ENCODE data around the gene KCNG2. TPM values are rescaled to one million over a fixed set of nuclear protein-coding genes. Genes with fewer than 3 reads are reported as not detected.

The KCNG2 gene
- total RNA-seq, 2 experiments from 2014 or later: not detected

- DNase-seq (peak; percentile 15), ATAC-seq (ENCODE audit: low read depth) (no peak)
- Mint-ChIP-seq H3K9me3 (peaks cover 4% of the 10 kb centered on the region), H3K4me1 (no peaks in the 10 kb centered on the region), H3K4me3 (no peak overlapping the region), H3K27me3 (no peaks in the 10 kb centered on the region), H3K27ac (no peak overlapping the region), H3K36me3 (no peaks in the 10 kb centered on the region)
- POLR2A ChIA-PET: no interaction called here
Observed at GRCh38 chr18:79772108-79772864, 25.5 kb upstream of the KCNG2 start.

- POLR2A ChIA-PET: no interaction called here
- ATAC-seq (ENCODE audit: low read depth) (no peak), DNase-seq (no peak)
- no peak overlapping the region for H3K4me3 Mint-ChIP-seq
- no peaks in the 10 kb centered on the region for H3K36me3 Mint-ChIP-seq
- no peaks in the 10 kb centered on the region for H3K9me3 Mint-ChIP-seq
- H3K27me3 Mint-ChIP-seq: no peaks in the 10 kb centered on the region
- H3K27ac Mint-ChIP-seq: no peak overlapping the region
- no peaks in the 10 kb centered on the region for H3K4me1 Mint-ChIP-seq
Observed at GRCh38 chr18:79772865-79773696, 24.7 kb upstream of the KCNG2 start.

- POLR2A ChIA-PET: no interaction called here
- Mint-ChIP-seq H3K27ac (no peak overlapping the region), H3K9me3 (no peaks in the 10 kb centered on the region), H3K27me3 (no peaks in the 10 kb centered on the region), H3K4me1 (no peaks in the 10 kb centered on the region), H3K36me3 (no peaks in the 10 kb centered on the region), H3K4me3 (no peak overlapping the region)
- DNase-seq (no peak), ATAC-seq (ENCODE audit: low read depth) (no peak)
Observed at GRCh38 chr18:79774111-79774510, 23.6 kb upstream of the KCNG2 start.

- ATAC-seq (ENCODE audit: low read depth): no peak
- Mint-ChIP-seq H3K4me1 (no peaks in the 10 kb centered on the region), H3K36me3 (no peaks in the 10 kb centered on the region), H3K27ac (no peak overlapping the region), H3K27me3 (no peaks in the 10 kb centered on the region), H3K9me3 (no peaks in the 10 kb centered on the region), H3K4me3 (no peak overlapping the region)
- DNase-seq: no peak
- POLR2A ChIA-PET: no interaction called here
Observed at GRCh38 chr18:79775441-79776221, 22.1 kb upstream of the KCNG2 start.

GRCh38 chr18:79776674-79777073, 21.1 kb upstream of the KCNG2 start:
- no peak overlapping the region for H3K4me3 Mint-ChIP-seq
- H3K36me3 Mint-ChIP-seq: no peaks in the 10 kb centered on the region
- H3K27me3 Mint-ChIP-seq: no peaks in the 10 kb centered on the region
- ATAC-seq (ENCODE audit: low read depth) (no peak), DNase-seq (no peak)
- POLR2A ChIA-PET: no interaction called here
- no peak overlapping the region for H3K27ac Mint-ChIP-seq
- no peaks in the 10 kb centered on the region for H3K9me3 Mint-ChIP-seq
- no peaks in the 10 kb centered on the region for H3K4me1 Mint-ChIP-seq

- peak; percentile 12 for DNase-seq
Observed at GRCh38 chr18:79778291-79778791, 19.4 kb upstream of the KCNG2 start.

GRCh38 chr18:79779021-79779699, 18.6 kb upstream of the KCNG2 start:
- POLR2A ChIA-PET: no interaction called here
- DNase-seq (peak; percentile 6), ATAC-seq (ENCODE audit: low read depth) (no peak)
- Mint-ChIP-seq H3K36me3 (no peaks in the 10 kb centered on the region), H3K4me3 (no peak overlapping the region), H3K9me3 (no peaks in the 10 kb centered on the region), H3K4me1 (no peaks in the 10 kb centered on the region), H3K27me3 (no peaks in the 10 kb centered on the region), H3K27ac (no peak overlapping the region)

More at GRCh38 chr18:79778291-79778791, 19.4 kb upstream of the KCNG2 start:
- Mint-ChIP-seq H3K27me3 (no peaks in the 10 kb centered on the region), H3K9me3 (no peaks in the 10 kb centered on the region), H3K4me1 (no peaks in the 10 kb centered on the region), H3K36me3 (no peaks in the 10 kb centered on the region), H3K4me3 (no peak overlapping the region), H3K27ac (no peak overlapping the region)
- ATAC-seq (ENCODE audit: low read depth): no peak
- POLR2A ChIA-PET: no interaction called here

- Mint-ChIP-seq H3K4me3 (no peak overlapping the region), H3K9me3 (no peaks in the 10 kb centered on the region), H3K27me3 (no peaks in the 10 kb centered on the region), H3K27ac (no peak overlapping the region), H3K36me3 (no peaks in the 10 kb centered on the region), H3K4me1 (no peaks in the 10 kb centered on the region)
- ATAC-seq (ENCODE audit: low read depth): no peak
- POLR2A ChIA-PET: no interaction called here
- peak; percentile 14 for DNase-seq
Observed at GRCh38 chr18:79779700-79780190, 18.0 kb upstream of the KCNG2 start.

- H3K36me3 Mint-ChIP-seq: no peaks in the 10 kb centered on the region
- H3K4me3 Mint-ChIP-seq: no peak overlapping the region
- H3K27ac Mint-ChIP-seq: no peak overlapping the region
- H3K4me1 Mint-ChIP-seq: no peaks in the 10 kb centered on the region
- POLR2A ChIA-PET: no interaction called here
- no peak for DNase-seq
- no peak for ATAC-seq (ENCODE audit: low read depth)
- H3K27me3 Mint-ChIP-seq: no peaks in the 10 kb centered on the region
- no peaks in the 10 kb centered on the region for H3K9me3 Mint-ChIP-seq
Observed at GRCh38 chr18:79780547-79780946, 17.2 kb upstream of the KCNG2 start.

- H3K27me3 Mint-ChIP-seq: peaks cover 6% of the 10 kb centered on the region
- POLR2A ChIA-PET: no interaction called here
- H3K4me3 Mint-ChIP-seq: no peak overlapping the region
- no peak for DNase-seq
- no peaks in the 10 kb centered on the region for H3K36me3 Mint-ChIP-seq
- no peak for ATAC-seq (ENCODE audit: low read depth)
- H3K27ac Mint-ChIP-seq: no peak overlapping the region
- no peaks in the 10 kb centered on the region for H3K4me1 Mint-ChIP-seq
- H3K9me3 Mint-ChIP-seq: no peaks in the 10 kb centered on the region
Observed at GRCh38 chr18:79781331-79781941, 16.3 kb upstream of the KCNG2 start.

- H3K4me3 Mint-ChIP-seq: no peak overlapping the region
- peaks cover 18% of the 10 kb centered on the region for H3K27me3 Mint-ChIP-seq
- no peaks in the 10 kb centered on the region for H3K36me3 Mint-ChIP-seq
- no peak overlapping the region for H3K27ac Mint-ChIP-seq
- H3K9me3 Mint-ChIP-seq: no peaks in the 10 kb centered on the region
- POLR2A ChIA-PET: no interaction called here
- ATAC-seq (ENCODE audit: low read depth): no peak
- peak; percentile 8 for DNase-seq
- H3K4me1 Mint-ChIP-seq: no peaks in the 10 kb centered on the region
Observed at GRCh38 chr18:79782566-79783308, 15.0 kb upstream of the KCNG2 start.

Data from activated naive CD8-positive, alpha-beta T cell treated with anti-CD3 and anti-CD28 coated beads, Interleukin-2, amount 10 ng/mL, durations not matched to agents 7 days and 5 days (primary cell).